Measurements from ENCODE around the gene SLC50A1. TPM values are rescaled to one million over a fixed set of nuclear protein-coding genes. Genes with fewer than 3 reads are reported as not detected.
A peak's percentile ranks its signal among the peaks of the same experiment; 100 is the strongest.

The SLC50A1 gene
- polyA plus RNA-seq, 1 experiment: 47.4 TPM

DNA sequence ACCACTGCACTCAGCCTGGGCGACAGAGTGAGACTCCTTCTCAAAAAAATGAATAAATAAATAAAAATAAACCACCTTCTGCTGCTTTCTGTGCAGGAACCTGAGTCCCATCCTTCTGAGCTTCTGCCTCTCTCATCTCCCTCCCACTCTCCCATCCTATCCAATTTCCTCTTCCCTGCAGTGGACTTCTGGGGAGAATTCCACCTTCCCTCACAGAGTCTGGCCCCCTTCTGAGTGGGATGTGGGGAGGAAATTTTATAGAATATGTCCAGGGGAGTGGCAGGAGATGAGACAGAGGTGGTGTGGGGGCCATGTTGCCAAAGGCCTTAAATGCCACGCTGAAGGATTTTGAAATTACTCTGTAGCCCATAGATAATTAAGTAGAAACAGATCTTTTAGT is 13.3 kb upstream of the SLC50A1 start:
- Histone ChIP-seq H3K4me3 (ENCODE audit: low read depth, low read length) (no peak overlapping the region), H3K36me3 (ENCODE audit: control insufficient read depth, insufficient read depth, low read length) (no peaks in the 10 kb centered on the region), H3K27me3 (ENCODE audit: control insufficient read depth, insufficient read depth, low read length) (peaks cover 44% of the 10 kb centered on the region)
- no peak for DNase-seq (ENCODE audit: low read depth)
- ChIA-PET CTCF (interaction anchor here (2.4 to 3.5 kb wide), 2 partner anchors 30 to 51 kb away, joined by 6 to 15 read pairs; partner anchors contain the start of gene KRTCAP2), POLR2A (no interaction called here)
- TF ChIP-seq, protein P1, sequence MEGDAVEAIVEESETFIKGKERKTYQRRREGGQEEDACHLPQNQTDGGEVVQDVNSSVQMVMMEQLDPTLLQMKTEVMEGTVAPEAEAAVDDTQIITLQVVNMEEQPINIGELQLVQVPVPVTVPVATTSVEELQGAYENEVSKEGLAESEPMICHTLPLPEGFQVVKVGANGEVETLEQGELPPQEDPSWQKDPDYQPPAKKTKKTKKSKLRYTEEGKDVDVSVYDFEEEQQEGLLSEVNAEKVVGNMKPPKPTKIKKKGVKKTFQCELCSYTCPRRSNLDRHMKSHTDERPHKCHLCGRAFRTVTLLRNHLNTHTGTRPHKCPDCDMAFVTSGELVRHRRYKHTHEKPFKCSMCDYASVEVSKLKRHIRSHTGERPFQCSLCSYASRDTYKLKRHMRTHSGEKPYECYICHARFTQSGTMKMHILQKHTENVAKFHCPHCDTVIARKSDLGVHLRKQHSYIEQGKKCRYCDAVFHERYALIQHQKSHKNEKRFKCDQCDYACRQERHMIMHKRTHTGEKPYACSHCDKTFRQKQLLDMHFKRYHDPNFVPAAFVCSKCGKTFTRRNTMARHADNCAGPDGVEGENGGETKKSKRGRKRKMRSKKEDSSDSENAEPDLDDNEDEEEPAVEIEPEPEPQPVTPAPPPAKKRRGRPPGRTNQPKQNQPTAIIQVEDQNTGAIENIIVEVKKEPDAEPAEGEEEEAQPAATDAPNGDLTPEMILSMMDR (IDR thresholded peaks at IDR 0.05; ENCODE audit: insufficient read depth, low read depth, low read length): no peak

DNA sequence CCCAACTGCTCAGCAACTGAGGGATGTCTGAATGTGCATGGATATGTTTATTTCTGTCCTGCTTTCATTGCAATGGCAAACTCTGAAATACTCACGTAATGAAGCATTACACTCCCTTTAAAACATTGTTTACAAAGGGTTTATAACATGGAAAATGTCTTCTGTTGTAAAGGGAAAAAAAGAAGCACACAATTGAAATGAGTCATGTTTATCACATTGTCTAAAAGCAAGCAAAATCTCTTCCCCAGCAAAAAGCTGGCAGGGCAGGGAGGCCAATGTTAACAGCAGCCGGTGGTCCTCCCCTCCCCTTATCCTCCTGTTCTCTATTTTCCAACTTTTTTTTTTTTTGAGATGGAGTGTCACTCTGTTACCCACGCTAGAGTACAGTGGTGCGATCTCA is 11.9 kb upstream of the SLC50A1 start:
- TF ChIP-seq, protein P1 (IDR thresholded peaks at IDR 0.05; ENCODE audit: insufficient read depth, low read depth, low read length): no peak
- no peak for DNase-seq (ENCODE audit: low read depth)
- Histone ChIP-seq H3K27me3 (ENCODE audit: control insufficient read depth, insufficient read depth, low read length) (peaks cover 51% of the 10 kb centered on the region), H3K4me3 (ENCODE audit: low read depth, low read length) (no peak overlapping the region), H3K36me3 (ENCODE audit: control insufficient read depth, insufficient read depth, low read length) (no peaks in the 10 kb centered on the region)
- ChIA-PET CTCF (interaction anchor here (0.6 to 2.4 kb wide), 2 partner anchors 27 to 49 kb away, joined by 3 to 6 read pairs; partner anchors contain the start of gene KRTCAP2), POLR2A (no interaction called here)

DNA sequence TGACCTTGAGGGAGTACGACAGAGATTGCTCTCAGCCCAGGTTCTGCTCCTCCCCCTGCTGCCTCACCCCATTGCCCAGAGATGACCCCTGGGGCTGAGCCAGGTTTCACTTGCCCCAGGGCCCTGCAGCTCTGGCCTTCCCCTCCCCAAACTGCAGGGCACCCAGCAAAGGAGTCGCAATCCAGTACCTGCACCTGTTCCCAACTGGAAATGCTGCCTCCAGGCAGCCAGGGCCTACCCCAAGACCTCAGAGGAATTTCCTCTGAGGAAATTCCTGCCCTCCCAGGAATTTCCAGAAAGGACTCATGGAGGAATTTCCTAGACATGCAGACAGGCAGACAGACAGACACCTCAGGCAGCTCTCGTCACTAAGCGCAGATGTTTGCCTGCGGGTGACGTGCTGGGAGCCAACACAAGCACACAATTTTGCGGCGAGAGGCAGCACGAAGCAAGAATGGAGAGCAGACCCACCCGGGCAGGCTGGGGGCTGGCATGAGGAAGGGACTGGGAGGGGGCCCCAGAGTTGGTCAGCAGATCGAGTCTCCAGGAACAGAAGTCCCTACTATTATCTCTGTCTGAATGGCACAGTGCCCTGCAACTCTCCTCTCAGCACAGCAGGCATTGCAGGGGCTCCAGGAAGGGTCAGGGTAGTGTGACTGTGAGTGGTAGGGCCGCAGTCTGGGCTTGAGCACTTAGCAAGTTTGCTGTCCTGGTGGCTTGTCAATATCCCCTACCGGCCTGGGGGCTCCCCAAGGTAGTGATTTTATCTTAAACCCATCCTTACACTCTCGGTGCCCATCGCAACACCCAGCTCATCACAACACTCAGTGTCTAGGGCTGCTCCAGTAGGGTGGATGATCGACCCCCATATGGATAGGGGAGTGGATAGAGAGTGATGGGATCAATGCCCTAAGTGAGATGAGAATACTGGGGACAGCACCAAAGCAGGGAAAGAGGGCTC is 10.9 kb upstream of the SLC50A1 start:
- Histone ChIP-seq H3K4me3 (ENCODE audit: low read depth, low read length) (no peak overlapping the region), H3K36me3 (ENCODE audit: control insufficient read depth, insufficient read depth, low read length) (no peaks in the 10 kb centered on the region), H3K27me3 (ENCODE audit: control insufficient read depth, insufficient read depth, low read length) (peaks cover 55% of the 10 kb centered on the region)
- ChIA-PET POLR2A (no interaction called here), CTCF (interaction anchor here (0.8 to 2.9 kb wide), 6 partner anchors 10 to 48 kb away, joined by 3 to 11 read pairs (median 6); partner anchors contain the start of gene KRTCAP2)
- peak; percentile 1 for DNase-seq (ENCODE audit: low read depth)
- TF ChIP-seq, protein P1 (IDR thresholded peaks at IDR 0.05; ENCODE audit: insufficient read depth, low read depth, low read length): no peak

DNA sequence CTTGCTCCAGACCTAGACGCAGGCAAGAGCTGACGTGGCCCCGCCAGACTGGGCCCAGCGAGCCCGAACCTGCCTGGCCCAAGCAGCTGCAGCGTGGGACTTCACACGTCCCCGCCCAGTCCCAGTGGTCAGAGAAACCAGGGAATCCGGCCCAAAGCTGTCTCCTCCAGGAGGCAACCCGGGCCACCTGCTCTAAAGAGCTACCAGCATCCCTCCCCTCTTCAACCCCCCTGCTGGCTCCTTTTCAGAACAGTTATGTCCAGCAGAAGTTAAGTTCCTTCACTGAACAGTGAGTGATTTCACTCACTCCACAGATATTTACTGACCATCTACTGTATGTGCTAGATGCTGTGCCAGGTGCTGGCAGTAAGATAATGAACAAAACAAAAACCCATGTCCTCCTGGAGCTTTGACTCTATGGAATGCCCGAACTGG is 10.1 kb upstream of the SLC50A1 start:
- ChIA-PET POLR2A (no interaction called here), CTCF (interaction anchor here (1.0 to 2.9 kb wide), 5 partner anchors 9 to 42 kb away, joined by 3 to 11 read pairs (median 5); no protein-coding TSS in a partner anchor)
- Histone ChIP-seq H3K4me3 (ENCODE audit: low read depth, low read length) (no peak overlapping the region), H3K27me3 (ENCODE audit: control insufficient read depth, insufficient read depth, low read length) (peaks cover 52% of the 10 kb centered on the region), H3K36me3 (ENCODE audit: control insufficient read depth, insufficient read depth, low read length) (no peaks in the 10 kb centered on the region)
- TF ChIP-seq, protein P1 (IDR thresholded peaks at IDR 0.05; ENCODE audit: insufficient read depth, low read depth, low read length): no peak
- DNase-seq (ENCODE audit: low read depth): no peak

DNA sequence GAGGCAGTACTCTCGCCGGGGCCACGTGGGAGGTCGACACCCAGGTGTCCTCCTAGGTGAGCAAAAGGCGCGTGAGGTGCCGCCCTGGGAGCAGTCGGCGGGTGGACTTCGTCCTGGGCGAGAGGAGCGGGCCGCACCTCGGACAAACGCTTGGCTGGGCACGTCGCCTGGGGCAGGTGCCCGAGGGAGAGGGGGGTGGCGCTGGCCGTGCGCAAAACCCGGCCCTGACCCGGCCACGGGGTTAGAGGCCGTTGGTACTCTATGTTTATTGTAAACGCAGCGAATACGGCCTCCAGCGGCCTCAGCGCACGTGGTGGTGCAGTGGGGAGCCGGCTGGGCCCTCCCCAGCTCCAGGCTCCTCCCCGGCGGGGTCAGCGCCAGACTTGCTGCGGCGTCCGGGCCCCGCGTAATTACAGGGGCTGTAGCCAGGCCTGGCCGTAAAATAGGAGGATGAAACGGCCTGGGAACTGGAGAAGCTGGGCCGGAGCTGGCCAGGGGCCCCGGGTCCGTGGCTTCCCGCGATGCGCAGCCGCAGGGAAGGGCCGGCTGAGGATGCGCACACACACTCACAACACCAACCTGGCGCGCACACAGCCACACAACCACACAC is 9.6 kb upstream of the SLC50A1 start:
- Histone ChIP-seq H3K36me3 (ENCODE audit: control insufficient read depth, insufficient read depth, low read length) (no peaks in the 10 kb centered on the region), H3K27me3 (ENCODE audit: control insufficient read depth, insufficient read depth, low read length) (peaks cover 51% of the 10 kb centered on the region), H3K4me3 (ENCODE audit: low read depth, low read length) (peak overlapping the region; percentile 9; the same call in 1 of the 2 replicates)
- ChIA-PET POLR2A (no interaction called here), CTCF (interaction anchor here (1.0 to 2.9 kb wide), 5 partner anchors 9 to 41 kb away, joined by 3 to 11 read pairs (median 5); no protein-coding TSS in a partner anchor)
- TF ChIP-seq, protein P1 (IDR thresholded peaks at IDR 0.05; ENCODE audit: insufficient read depth, low read depth, low read length): no peak
- no peak for DNase-seq (ENCODE audit: low read depth)

Data from BJ (cell line).